Fibroblast of the aortic adventitia (primary cell): ENCODE measurements around the gene POU2F3. TPM values are rescaled to one million over a fixed set of nuclear protein-coding genes. Genes with fewer than 3 reads are reported as not detected.

Experiments used
- DNase-seq: peaks from one replicate; pipeline ENCODE4 v3.0.0-alpha.2; 2010; ENCODE audit warnings: low read depth
- H3K4me3 ChIP-seq: 2 replicates; pipeline ENCODE4 v1.5.1; 2011; ENCODE audit warnings: low read depth, mild to moderate bottlenecking, control low read depth, low read length, moderate library complexity
- total RNA-seq: library from RNA; depleted of rRNA; stranded (reverse); fragments of >200 nt; gene quantifications from 2 replicates; pipeline ENCODE4 v1.2.3, GENCODE V29; 2012; ENCODE audit warnings: low replicate concordance
- TF ChIP-seq, protein P1 (sequence below): IDR thresholded peaks from 2 replicates; pipeline ENCODE4 v1.5.1; 2011; ENCODE audit warnings: mild to moderate bottlenecking, low read length, control low read depth, inconsistent platforms; ENCODE audit not compliant: insufficient read depth

Gene POU2F3
- total RNA-seq, 1 donor = 0.36 TPM

DNA sequence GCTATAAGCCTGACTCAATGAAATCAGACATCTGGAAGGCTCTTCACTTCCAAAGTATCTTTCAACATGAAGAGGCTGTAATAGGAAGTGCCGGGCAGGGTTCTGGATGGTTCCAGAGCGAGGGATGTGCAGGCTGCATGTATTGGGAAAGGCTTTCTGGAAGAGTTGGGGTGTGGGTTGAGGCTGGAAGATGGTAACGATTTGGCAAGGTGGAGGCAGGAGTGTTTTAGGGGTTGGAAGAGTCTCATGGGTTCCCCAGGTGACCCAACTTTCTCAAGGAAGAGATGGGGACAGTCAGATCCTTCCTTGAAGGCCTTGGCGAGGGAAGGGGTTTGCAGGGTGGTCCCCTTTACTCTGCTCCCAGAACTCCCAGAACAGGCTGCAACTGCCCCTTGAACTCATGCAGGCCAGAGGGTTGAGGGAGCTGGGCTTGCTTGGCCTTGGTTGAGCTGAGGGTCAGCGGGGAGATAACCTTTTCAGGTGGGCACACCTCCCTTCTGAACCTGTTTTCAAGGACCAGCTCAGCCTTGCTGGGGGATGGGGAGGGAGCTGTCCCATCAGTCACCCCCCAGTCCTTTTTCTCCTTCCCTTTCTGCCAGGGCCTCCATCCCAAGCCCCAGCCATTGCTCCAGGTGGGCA lies 9.4 kb upstream of the POU2F3 start:
- TF ChIP-seq, protein P1, sequence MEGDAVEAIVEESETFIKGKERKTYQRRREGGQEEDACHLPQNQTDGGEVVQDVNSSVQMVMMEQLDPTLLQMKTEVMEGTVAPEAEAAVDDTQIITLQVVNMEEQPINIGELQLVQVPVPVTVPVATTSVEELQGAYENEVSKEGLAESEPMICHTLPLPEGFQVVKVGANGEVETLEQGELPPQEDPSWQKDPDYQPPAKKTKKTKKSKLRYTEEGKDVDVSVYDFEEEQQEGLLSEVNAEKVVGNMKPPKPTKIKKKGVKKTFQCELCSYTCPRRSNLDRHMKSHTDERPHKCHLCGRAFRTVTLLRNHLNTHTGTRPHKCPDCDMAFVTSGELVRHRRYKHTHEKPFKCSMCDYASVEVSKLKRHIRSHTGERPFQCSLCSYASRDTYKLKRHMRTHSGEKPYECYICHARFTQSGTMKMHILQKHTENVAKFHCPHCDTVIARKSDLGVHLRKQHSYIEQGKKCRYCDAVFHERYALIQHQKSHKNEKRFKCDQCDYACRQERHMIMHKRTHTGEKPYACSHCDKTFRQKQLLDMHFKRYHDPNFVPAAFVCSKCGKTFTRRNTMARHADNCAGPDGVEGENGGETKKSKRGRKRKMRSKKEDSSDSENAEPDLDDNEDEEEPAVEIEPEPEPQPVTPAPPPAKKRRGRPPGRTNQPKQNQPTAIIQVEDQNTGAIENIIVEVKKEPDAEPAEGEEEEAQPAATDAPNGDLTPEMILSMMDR = no peak
- H3K4me3 ChIP-seq = no peak overlapping the region
- no peak for DNase-seq

DNA sequence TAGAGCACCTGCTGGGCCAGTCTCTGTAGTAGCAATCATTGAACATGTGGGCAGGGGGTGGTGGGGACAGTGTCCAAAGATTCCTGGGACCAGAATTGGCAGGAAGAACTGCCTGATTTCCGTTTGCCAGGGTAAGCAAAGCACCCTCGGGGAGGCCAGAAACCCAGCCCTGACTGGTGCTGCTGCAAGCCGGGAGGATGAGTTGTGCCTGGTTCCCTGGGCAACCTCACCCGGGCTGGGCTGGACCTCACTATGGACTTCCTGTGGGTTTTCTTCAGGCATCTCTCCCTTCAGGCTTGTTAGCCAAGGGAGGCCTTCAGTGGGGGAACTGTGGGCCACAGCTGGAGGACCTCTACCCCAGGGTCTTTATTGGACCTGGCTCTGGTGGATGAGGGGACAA lies 8.0 kb upstream of the POU2F3 start:
- no peak overlapping the region for H3K4me3 ChIP-seq
- no peak for DNase-seq
- TF ChIP-seq, protein P1 = no peak

DNA sequence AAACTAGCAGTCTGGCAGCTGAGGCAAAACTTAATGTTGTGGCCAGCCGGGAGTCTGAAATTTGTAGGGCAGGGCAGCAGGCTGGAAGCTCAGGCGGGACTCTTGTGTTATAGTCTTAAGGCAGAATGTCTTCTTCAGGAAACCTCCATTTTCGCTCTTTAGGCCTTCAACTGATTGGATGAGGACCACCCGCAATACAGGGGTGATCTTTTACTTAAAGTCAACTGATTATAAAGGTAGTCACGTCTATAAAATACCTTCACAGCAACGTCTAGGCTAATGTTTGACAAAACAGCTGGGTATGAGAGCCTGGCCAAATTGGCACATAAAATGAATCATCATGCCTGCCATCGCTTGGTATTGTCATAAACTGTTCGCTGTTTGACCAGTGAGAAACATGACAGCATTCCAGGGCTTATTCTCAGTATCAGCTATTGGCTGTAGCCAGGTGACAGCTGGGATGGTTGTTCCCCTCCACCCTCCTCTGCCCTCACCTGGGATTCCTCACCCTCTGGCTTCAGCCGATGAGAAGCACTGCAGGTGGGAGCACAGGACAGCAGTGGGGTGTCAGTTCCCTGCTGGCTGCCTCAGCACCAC lies 6.6 kb upstream of the POU2F3 start:
- TF ChIP-seq, protein P1 = no peak
- H3K4me3 ChIP-seq = no peak overlapping the region
- DNase-seq = no peak

DNA sequence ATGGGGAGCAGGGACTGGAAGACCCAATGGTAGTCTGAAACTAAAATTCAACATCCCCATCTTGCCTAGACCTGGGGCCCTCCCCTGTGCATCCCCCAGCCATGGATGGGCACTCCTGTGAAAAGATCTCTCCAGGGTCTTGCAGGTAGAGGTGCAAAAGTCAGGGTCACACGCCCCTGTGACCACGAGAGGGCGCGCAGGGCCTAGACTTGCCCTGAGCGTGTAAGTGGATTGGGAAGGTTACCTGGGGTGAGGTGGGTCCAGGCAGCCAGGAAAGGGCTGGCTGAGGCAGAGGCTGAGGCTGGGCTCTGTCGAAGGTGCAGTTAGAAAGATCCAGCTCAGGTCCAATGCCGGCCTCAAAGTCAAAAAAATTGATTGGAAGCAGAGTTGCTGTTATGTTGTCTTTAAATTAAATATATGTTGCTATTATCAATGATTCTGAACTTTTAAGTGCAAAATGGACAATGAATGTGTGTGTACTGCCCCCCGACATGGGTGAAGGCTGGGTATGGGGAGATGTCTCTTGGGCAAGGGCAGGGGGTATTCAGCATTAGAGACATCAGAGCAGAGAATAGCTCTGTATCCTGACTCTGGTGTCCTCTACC lies 4.8 kb upstream of the POU2F3 start:
- H3K4me3 ChIP-seq = no peak overlapping the region
- DNase-seq = peak; percentile 56
- TF ChIP-seq, protein P1 = peak; percentile 81

DNA sequence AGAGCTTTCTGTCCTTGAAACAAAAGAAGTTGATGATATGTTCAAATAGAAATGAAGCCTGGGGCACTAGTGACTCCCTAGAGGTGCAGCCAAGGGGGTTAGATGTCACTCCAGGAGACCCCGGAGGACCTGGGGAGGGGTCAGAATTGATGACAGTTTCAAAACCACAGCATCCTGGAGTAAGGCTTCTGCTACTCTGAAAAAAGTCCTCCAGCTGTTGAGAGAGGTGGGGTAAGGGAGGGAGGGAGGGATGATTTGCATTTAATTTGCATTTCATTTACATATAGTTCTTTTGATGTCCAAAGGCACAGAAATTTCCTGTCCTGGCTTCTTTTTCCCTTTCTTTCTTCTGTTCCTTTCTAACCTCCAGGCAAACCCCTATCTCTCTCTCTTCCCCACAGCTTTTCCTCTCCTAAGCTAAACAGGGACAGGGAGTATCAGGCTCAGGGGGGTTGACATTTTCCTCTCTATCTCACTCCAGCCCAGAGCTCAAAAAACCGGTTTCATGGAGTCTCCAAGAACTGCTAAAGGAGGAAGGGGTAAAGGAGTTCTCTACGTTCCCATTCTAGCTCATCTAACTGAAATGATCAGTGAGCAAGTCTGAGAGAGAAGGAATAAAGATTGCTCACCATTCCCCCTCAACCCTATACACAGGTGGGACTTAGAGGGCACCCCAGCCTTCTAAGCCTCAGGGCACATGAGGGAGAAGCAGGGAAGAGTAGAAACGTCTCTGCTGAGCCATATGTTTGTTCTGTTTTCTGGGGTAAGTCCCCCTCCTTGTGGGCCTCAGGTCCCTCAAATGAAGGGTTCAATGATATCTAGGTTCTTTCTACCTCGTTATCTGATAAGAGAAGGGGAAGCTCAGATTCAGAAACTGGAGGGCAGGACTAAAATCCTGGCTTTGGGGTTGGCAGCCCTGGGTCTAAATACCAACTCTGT lies 3.5 kb upstream of the POU2F3 start:
- DNase-seq = peak; percentile 11
- H3K4me3 ChIP-seq = no peak overlapping the region
- TF ChIP-seq, protein P1 = no peak

DNA sequence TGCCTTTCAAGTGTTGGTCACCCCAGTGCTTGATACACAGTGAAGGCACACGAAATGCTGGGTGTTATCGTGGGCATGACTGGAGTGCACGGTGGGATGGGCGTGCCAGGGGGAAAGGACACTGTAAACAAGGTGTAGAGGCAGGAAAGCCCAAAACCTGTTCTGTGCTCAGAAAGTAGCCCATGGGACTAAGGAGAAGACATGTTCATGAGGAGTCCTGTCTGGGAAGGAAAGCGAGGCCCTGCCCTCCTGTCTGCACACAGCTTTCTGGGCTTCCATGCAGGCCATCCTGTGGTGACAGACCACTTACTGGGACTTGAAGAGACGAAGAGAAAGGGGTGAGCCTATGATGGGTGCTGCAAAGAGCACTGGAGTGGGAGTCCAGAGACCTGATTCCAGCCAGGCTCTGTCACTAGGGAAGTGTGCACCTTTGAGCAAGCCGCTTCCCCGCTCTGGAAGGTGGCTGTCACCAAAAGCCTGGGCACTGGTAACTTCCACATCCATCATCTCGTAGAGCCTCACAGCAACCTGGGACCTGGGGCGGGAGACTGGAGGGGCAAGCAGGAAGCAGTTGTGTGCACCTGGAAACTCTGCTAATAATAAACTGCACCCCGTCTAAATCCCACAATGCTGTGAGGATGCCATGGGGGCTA lies 846 bp upstream of the POU2F3 start:
- TF ChIP-seq, protein P1 = no peak
- DNase-seq = no peak
- H3K4me3 ChIP-seq = no peak overlapping the region
